ENCODE measurements around the gene ANKRD7. TPM values are rescaled to one million over a fixed set of nuclear protein-coding genes. Genes with fewer than 3 reads are reported as not detected.
"Not testable (repeated sequence)": the region's sequence is repeated elsewhere in the genome, so short reads cannot be mapped to it uniquely, and the experiment has no call there.

ANKRD7 gene
- total RNA-seq, 2 experiments from 2014 or later, result 0.29 TPM; not detected in 1

DNA sequence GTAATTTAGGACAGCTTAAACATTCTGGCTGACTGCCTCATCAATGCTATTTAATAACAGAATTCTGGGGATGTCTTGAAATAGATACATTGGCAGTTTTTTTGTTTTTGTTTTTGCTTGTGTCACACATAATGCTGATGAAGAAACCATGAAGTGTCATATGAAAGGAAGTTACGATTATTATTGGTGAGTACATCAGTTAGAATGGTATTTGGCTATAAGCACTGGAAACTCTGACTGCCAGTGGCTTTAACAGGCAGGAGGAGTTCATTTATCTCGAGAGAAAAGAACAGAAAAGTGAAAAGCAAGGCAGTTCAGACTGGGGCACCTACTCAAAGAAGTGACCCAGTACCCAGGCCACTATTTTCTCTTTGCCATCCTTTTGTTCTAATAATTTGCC is 22.4 kb upstream of the ANKRD7 start:
- CTCF ChIA-PET, result no interaction called here
- intact Hi-C loops (cut with micrococcal nuclease), result no loop called here
- no peak for DNase-seq
- Mint-ChIP-seq H3K4me3 (no peak overlapping the region), H3K27ac (no peak overlapping the region), H3K4me1 (ENCODE audit: low read depth) (peaks cover 5% of the 10 kb centered on the region), H3K36me3 (ENCODE audit: low read depth) (no peaks in the 10 kb centered on the region), H3K9me3 (no peaks in the 10 kb centered on the region), H3K27me3 (ENCODE audit: low read depth) (no peaks in the 10 kb centered on the region)

GRCh38 chr7:118214051-118214832 is 10.3 kb upstream of the ANKRD7 start:
- Mint-ChIP-seq H3K4me1 (ENCODE audit: low read depth) (peaks cover 12% of the 10 kb centered on the region), H3K27me3 (ENCODE audit: low read depth) (peaks cover 25% of the 10 kb centered on the region), H3K27ac (peak overlapping the region; percentile 38), H3K9me3 (no peaks in the 10 kb centered on the region), H3K36me3 (ENCODE audit: low read depth) (no peaks in the 10 kb centered on the region), H3K4me3 (peak overlapping the region; percentile 73)
- DNase-seq, result peak; percentile 67
- intact Hi-C loops (cut with micrococcal nuclease), result loop anchor here (1.0 kb wide), 1 partner anchor 30 kb away; the partner anchor contains the start of gene LSM8
- CTCF ChIA-PET, result no interaction called here

DNA sequence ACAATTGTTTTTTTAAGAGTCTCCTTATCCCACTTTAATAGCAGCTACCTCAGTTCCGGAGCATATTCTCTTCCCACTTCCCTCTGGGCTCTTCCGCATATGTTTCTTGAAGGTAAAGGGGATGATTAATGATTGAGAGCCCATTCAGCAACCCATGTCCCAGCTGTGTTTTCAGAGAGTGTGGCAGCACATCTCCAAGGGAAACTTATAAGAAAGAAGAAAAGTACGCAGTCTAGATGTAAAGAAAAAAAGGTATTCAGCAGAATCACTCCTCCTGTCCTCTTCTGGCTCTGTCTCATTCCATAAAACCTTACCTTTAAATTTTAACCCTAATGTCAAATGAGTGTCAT is 9.7 kb upstream of the ANKRD7 start:
- no peak for DNase-seq
- no peaks in the 10 kb centered on the region for H3K9me3 Mint-ChIP-seq
- H3K27ac Mint-ChIP-seq, result no peak overlapping the region
- H3K4me1 Mint-ChIP-seq (ENCODE audit: low read depth), result peaks cover 12% of the 10 kb centered on the region
- H3K36me3 Mint-ChIP-seq (ENCODE audit: low read depth), result no peaks in the 10 kb centered on the region
- peak overlapping the region; percentile 73 for H3K4me3 Mint-ChIP-seq
- CTCF ChIA-PET, result interaction anchor here (0.6 to 1.1 kb wide), 2 partner anchors 18 to 1753 kb away, joined by 3 to 4 read pairs; no protein-coding TSS in a partner anchor
- peaks cover 25% of the 10 kb centered on the region for H3K27me3 Mint-ChIP-seq (ENCODE audit: low read depth)
- intact Hi-C loops (cut with micrococcal nuclease), result loop anchor here (1.0 kb wide), 1 partner anchor 31 kb away; the partner anchor contains the start of gene LSM8

DNA sequence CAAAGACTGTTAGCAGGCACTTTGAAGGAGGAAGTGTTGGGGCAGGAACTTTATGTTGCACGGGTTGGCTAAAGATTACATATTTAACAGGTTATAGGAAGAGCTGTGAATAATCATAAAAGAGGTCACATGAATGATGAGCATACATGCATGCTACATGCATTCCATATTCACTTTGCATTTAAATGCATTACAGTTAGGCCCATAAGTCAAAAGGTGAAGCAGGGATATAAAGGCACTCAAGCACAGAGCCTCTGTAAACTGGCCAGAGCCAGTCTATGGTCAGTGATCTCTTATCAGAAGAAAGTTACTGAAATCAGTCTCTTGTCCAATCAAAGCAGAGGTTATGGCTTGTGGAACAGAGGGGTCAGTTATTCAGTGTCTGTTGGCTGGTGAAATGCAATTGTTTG is 7.3 kb upstream of the ANKRD7 start:
- CTCF ChIA-PET, result no interaction called here
- no peak overlapping the region for H3K4me3 Mint-ChIP-seq
- H3K36me3 Mint-ChIP-seq (ENCODE audit: low read depth), result no peaks in the 10 kb centered on the region
- H3K9me3 Mint-ChIP-seq, result no peaks in the 10 kb centered on the region
- intact Hi-C loops (cut with micrococcal nuclease), result no loop called here
- H3K27me3 Mint-ChIP-seq (ENCODE audit: low read depth), result peaks cover 20% of the 10 kb centered on the region
- peaks cover 12% of the 10 kb centered on the region for H3K4me1 Mint-ChIP-seq (ENCODE audit: low read depth)
- no peak overlapping the region for H3K27ac Mint-ChIP-seq
- DNase-seq, result no peak

GRCh38 chr7:118218413-118219156 is 5.9 kb upstream of the ANKRD7 start:
- no peak for DNase-seq
- intact Hi-C loops (cut with micrococcal nuclease), result no loop called here
- Mint-ChIP-seq H3K9me3 (no peaks in the 10 kb centered on the region), H3K4me1 (ENCODE audit: low read depth) (peaks cover 12% of the 10 kb centered on the region), H3K27ac (no peak overlapping the region), H3K4me3 (no peak overlapping the region), H3K36me3 (ENCODE audit: low read depth) (no peaks in the 10 kb centered on the region), H3K27me3 (ENCODE audit: low read depth) (peaks cover 12% of the 10 kb centered on the region)
- CTCF ChIA-PET, result interaction anchor here (0.6 kb wide), 1 partner anchor 668 kb away, joined by 4 read pairs; no protein-coding TSS in a partner anchor

DNA sequence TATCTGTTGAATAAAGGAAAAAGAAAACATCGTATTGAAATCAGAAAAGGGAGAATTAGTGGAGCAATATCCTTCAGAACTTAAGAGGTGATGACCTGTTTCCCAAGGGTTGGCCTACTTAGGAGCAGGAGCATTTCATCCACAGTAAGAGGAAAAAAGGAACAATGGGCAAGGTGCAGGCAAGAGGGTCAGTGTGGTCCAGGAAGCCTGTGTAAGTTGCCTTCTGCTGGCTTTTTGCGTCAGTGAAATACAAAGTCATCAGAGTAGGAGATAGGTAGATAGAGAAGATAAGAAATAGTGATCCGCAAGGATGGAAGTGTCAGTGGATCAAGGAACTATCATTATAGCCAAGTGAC is 5.4 kb upstream of the ANKRD7 start:
- no peak for DNase-seq
- intact Hi-C loops (cut with micrococcal nuclease), result no loop called here
- no peak overlapping the region for H3K4me3 Mint-ChIP-seq
- peaks cover 12% of the 10 kb centered on the region for H3K27me3 Mint-ChIP-seq (ENCODE audit: low read depth)
- peaks cover 8% of the 10 kb centered on the region for H3K4me1 Mint-ChIP-seq (ENCODE audit: low read depth)
- no peak overlapping the region for H3K27ac Mint-ChIP-seq
- no peaks in the 10 kb centered on the region for H3K9me3 Mint-ChIP-seq
- CTCF ChIA-PET, result no interaction called here
- H3K36me3 Mint-ChIP-seq (ENCODE audit: low read depth), result no peaks in the 10 kb centered on the region

DNA sequence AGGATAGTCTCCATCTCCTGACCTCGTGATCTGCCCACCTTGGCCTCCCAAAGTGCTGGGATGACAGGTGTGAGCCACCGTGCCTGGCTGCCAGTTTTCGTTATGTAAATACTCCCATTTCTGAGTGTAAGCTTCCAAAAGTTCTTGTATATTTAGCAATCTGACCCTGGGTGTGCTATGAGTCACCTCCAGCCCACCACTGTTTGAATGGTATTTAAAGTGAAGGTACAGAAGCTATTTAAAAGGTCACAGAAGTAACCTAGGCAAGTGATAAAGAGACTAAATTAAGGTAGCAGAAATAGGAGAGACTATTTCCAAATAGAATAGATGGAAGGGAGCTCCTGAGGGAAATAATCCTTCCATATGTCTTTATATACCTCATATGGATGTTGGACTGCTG is 3.9 kb upstream of the ANKRD7 start:
- DNase-seq, result no peak
- Mint-ChIP-seq H3K36me3 (ENCODE audit: low read depth) (no peaks in the 10 kb centered on the region), H3K4me1 (ENCODE audit: low read depth) (no peaks in the 10 kb centered on the region), H3K4me3 (no peak overlapping the region), H3K9me3 (no peaks in the 10 kb centered on the region), H3K27ac (no peak overlapping the region), H3K27me3 (ENCODE audit: low read depth) (peaks cover 7% of the 10 kb centered on the region)
- CTCF ChIA-PET, result interaction anchor here (1.0 kb wide), 1 partner anchor 26 kb away, joined by 3 read pairs; no protein-coding TSS in a partner anchor
- intact Hi-C loops (cut with micrococcal nuclease), result no loop called here

DNA sequence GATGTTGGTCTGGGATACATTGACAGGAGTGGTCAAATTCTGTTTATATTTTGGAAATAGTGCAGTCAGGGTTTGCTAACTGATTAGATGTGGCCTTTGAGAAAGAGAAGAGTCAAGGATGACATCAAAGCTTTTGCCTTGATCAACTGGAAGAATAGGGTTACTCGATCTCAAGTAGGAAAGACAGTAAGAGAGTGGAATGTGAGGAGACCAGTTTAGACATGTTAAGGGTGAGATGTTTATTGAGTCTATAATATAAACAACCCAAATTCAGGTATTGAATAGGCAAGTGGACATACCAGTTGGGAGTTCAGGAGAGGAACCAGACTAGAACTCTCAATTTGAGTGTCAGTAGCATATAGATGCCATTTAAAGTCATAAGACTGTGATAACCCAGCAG is 1.9 kb upstream of the ANKRD7 start:
- H3K4me1 Mint-ChIP-seq (ENCODE audit: low read depth), result no peaks in the 10 kb centered on the region
- DNase-seq, result no peak
- no peak overlapping the region for H3K4me3 Mint-ChIP-seq
- H3K27ac Mint-ChIP-seq, result no peak overlapping the region
- H3K9me3 Mint-ChIP-seq, result no peaks in the 10 kb centered on the region
- CTCF ChIA-PET, result no interaction called here
- intact Hi-C loops (cut with micrococcal nuclease), result no loop called here
- H3K36me3 Mint-ChIP-seq (ENCODE audit: low read depth), result no peaks in the 10 kb centered on the region
- H3K27me3 Mint-ChIP-seq (ENCODE audit: low read depth), result peaks cover 11% of the 10 kb centered on the region

GRCh38 chr7:118232837-118233236 is 8.3 kb downstream of the ANKRD7 start:
- CTCF ChIA-PET, result no interaction called here
- peaks cover 5% of the 10 kb centered on the region for H3K27me3 Mint-ChIP-seq (ENCODE audit: low read depth)
- H3K36me3 Mint-ChIP-seq (ENCODE audit: low read depth), result no peaks in the 10 kb centered on the region
- intact Hi-C loops (cut with micrococcal nuclease), result no loop called here
- H3K27ac Mint-ChIP-seq, result no peak overlapping the region
- no peak for DNase-seq
- H3K9me3 Mint-ChIP-seq, result no peaks in the 10 kb centered on the region
- no peaks in the 10 kb centered on the region for H3K4me1 Mint-ChIP-seq (ENCODE audit: low read depth)
- no peak overlapping the region for H3K4me3 Mint-ChIP-seq

DNA sequence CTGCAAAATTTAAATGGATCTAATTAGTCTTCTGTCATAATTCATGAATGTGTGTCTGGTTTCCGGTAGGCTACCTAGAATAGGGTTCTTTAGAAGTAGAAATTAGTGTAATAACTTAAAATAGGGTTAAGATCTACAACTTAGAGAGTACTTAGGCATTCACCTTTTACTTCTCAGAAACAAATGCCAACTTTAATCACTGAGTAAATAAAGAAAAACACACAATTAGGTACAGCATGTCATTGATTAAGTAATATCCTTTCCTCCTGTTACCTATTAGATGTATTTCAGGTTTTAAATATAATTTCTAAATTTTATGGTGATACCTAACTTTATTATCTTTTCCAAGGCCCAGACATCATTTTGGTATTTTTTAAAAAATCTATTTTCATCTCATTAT is 9.3 kb downstream of the ANKRD7 start:
- Mint-ChIP-seq H3K36me3 (ENCODE audit: low read depth) (no peaks in the 10 kb centered on the region), H3K4me3 (no peak overlapping the region), H3K27ac (no peak overlapping the region), H3K9me3 (no peaks in the 10 kb centered on the region), H3K27me3 (ENCODE audit: low read depth) (peaks cover under 1% of the 10 kb centered on the region), H3K4me1 (ENCODE audit: low read depth) (no peaks in the 10 kb centered on the region)
- no peak for DNase-seq
- intact Hi-C loops (cut with micrococcal nuclease), result no loop called here
- CTCF ChIA-PET, result no interaction called here

GRCh38 chr7:118239014-118239413 is 14.5 kb downstream of the ANKRD7 start:
- H3K4me1 Mint-ChIP-seq (ENCODE audit: low read depth), result no peaks in the 10 kb centered on the region
- H3K27me3 Mint-ChIP-seq (ENCODE audit: low read depth), result no peaks in the 10 kb centered on the region
- no peak overlapping the region for H3K4me3 Mint-ChIP-seq
- CTCF ChIA-PET, result no interaction called here
- no peak overlapping the region for H3K27ac Mint-ChIP-seq
- no peaks in the 10 kb centered on the region for H3K36me3 Mint-ChIP-seq (ENCODE audit: low read depth)
- no peaks in the 10 kb centered on the region for H3K9me3 Mint-ChIP-seq
- intact Hi-C loops (cut with micrococcal nuclease), result no loop called here
- DNase-seq, result no peak

DNA sequence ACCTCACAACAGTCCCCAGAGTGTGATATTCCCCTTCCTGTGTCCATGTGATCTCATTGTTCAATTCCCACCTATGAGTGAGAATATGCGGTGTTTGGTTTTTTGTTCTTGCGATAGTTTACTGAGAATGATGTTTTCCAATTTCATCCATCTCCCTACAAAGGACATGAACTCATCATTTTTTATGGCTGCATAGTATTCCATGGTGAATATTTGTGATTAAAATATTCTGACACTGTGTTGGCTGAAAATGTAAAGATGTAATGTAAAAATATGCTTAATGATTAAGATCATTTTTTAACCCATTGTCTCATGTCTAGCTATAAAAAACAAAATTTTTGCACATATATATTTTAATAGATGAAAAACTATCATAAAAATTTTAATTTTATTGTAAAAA is 15.8 kb downstream of the ANKRD7 start:
- H3K4me3 Mint-ChIP-seq; H3K27ac Mint-ChIP-seq; H3K9me3 Mint-ChIP-seq; H3K36me3 Mint-ChIP-seq (ENCODE audit: low read depth); H3K27me3 Mint-ChIP-seq (ENCODE audit: low read depth); DNase-seq; intact Hi-C loops (cut with micrococcal nuclease); H3K4me1 Mint-ChIP-seq (ENCODE audit: low read depth): not testable (repeated sequence)
- CTCF ChIA-PET, result interaction anchor here (0.6 kb wide), 1 partner anchor 86 kb away, joined by 5 read pairs; no protein-coding TSS in a partner anchor

GRCh38 chr7:118243695-118244094 is 19.2 kb downstream of the ANKRD7 start:
- H3K9me3 Mint-ChIP-seq, result no peaks in the 10 kb centered on the region
- no peak for DNase-seq
- CTCF ChIA-PET, result interaction anchor here (0.9 kb wide), 1 partner anchor 17 kb away, joined by 3 read pairs; no protein-coding TSS in a partner anchor
- H3K4me1 Mint-ChIP-seq (ENCODE audit: low read depth), result no peaks in the 10 kb centered on the region
- H3K36me3 Mint-ChIP-seq (ENCODE audit: low read depth), result no peaks in the 10 kb centered on the region
- H3K27me3 Mint-ChIP-seq (ENCODE audit: low read depth), result peaks cover 2% of the 10 kb centered on the region
- intact Hi-C loops (cut with micrococcal nuclease), result no loop called here
- H3K4me3 Mint-ChIP-seq, result no peak overlapping the region
- no peak overlapping the region for H3K27ac Mint-ChIP-seq
